H9 (cell line): ENCODE data around the gene COL8A1. TPM values are rescaled to one million over a fixed set of nuclear protein-coding genes. Genes with fewer than 3 reads are reported as not detected.

Experiments
- DNase-seq: peaks from one replicate; pipeline ENCODE4 v3.0.0-alpha.2; 2017
- H2AFZ ChIP-seq: one replicate; pipeline ENCODE4 v1.6.1; 2013; ENCODE audit warnings: mild to moderate bottlenecking, low read length, control low read depth, moderate library complexity
- H2AK5ac ChIP-seq: 2 replicates; pipeline ENCODE4 v1.6.1; 2013; ENCODE audit warnings: low read length, control low read depth, mixed read lengths; ENCODE audit not compliant: insufficient read length
- H2BK120ac ChIP-seq: one replicate; pipeline ENCODE4 v1.6.1; 2013; ENCODE audit warnings: low read depth, mild to moderate bottlenecking, low read length, control low read depth, inconsistent platforms; ENCODE audit not compliant: poor library complexity, severe bottlenecking
- H2BK12ac ChIP-seq: 2 replicates; pipeline ENCODE4 v1.6.1; 2013; ENCODE audit warnings: low read length, control low read depth, mixed read lengths, low read depth; ENCODE audit not compliant: insufficient read length
- H2BK15ac ChIP-seq: 2 replicates; pipeline ENCODE4 v1.6.1; 2013; ENCODE audit warnings: low read depth, low read length, control low read depth
- H2BK20ac ChIP-seq: one replicate; pipeline ENCODE4 v1.6.1; 2013; ENCODE audit warnings: low read depth, mild to moderate bottlenecking, low read length, control low read depth, inconsistent platforms; ENCODE audit not compliant: poor library complexity, severe bottlenecking
- H2BK5ac ChIP-seq: 2 replicates; pipeline ENCODE4 v1.6.1; 2013; ENCODE audit warnings: low read length, control low read depth, mixed read lengths; ENCODE audit not compliant: insufficient read length
- H3K14ac ChIP-seq: 2 replicates; pipeline ENCODE4 v1.6.1; 2013; ENCODE audit warnings: low read length, control low read depth; ENCODE audit not compliant: insufficient read depth
- H3K18ac ChIP-seq: 2 replicates; pipeline ENCODE4 v1.6.1; 2013; ENCODE audit warnings: low read depth, mild to moderate bottlenecking, mixed read lengths, low read length, control low read depth; ENCODE audit not compliant: insufficient read length
- H3K23ac ChIP-seq: 2 replicates; pipeline ENCODE4 v1.6.1; 2013; ENCODE audit warnings: low read length, control low read depth, mixed read lengths, low read depth; ENCODE audit not compliant: insufficient read length
- H3K23me2 ChIP-seq: 2 replicates; pipeline ENCODE4 v1.6.1; 2013; ENCODE audit warnings: low read depth, mild to moderate bottlenecking, mixed read lengths, low read length, control low read depth; ENCODE audit not compliant: insufficient read length, poor library complexity, severe bottlenecking
- H3K27ac ChIP-seq: 2 replicates; pipeline ENCODE4 v1.5.1; 2013; ENCODE audit warnings: low read length, control low read depth, mixed read lengths, low read depth; ENCODE audit not compliant: insufficient read length
- H3K27me3 ChIP-seq: 2 replicates; pipeline ENCODE4 v1.6.1; 2013; ENCODE audit warnings: low read length, control low read depth, inconsistent platforms; ENCODE audit not compliant: insufficient read depth
- H3K4ac ChIP-seq: 2 replicates; pipeline ENCODE4 v1.6.1; 2013; ENCODE audit warnings: low read depth, mild to moderate bottlenecking, control low read depth, inconsistent platforms, low read length, moderate library complexity
- H3K4me1 ChIP-seq: 2 replicates; pipeline ENCODE4 v1.6.1; 2013; ENCODE audit warnings: low read length, control low read depth, inconsistent platforms; ENCODE audit not compliant: insufficient read depth
- H3K4me2 ChIP-seq: 2 replicates; pipeline ENCODE4 v1.6.1; 2013; ENCODE audit warnings: low read length, control low read depth, mixed read lengths; ENCODE audit not compliant: insufficient read length, insufficient read depth
- H3K56ac ChIP-seq: 2 replicates; pipeline ENCODE4 v1.6.1; 2013; ENCODE audit warnings: low read depth, mild to moderate bottlenecking, mixed read lengths, low read length, control low read depth; ENCODE audit not compliant: insufficient read length
- H3K79me1 ChIP-seq: 2 replicates; pipeline ENCODE4 v1.6.1; 2013; ENCODE audit warnings: low read depth, mild to moderate bottlenecking, moderate library complexity, low read length, control low read depth, inconsistent platforms; ENCODE audit not compliant: insufficient read depth, poor library complexity, severe bottlenecking
- H3K79me2 ChIP-seq: 2 replicates; pipeline ENCODE4 v1.6.1; 2013; ENCODE audit warnings: low read length, control low read depth, inconsistent platforms; ENCODE audit not compliant: insufficient read depth
- H3K9ac ChIP-seq: 2 replicates; pipeline ENCODE4 v1.6.1; 2013; ENCODE audit warnings: low read length, control low read depth, mixed read lengths; ENCODE audit not compliant: insufficient read length; ENCODE audit errors: extremely low read depth
- H3K9me3 ChIP-seq: one replicate; pipeline ENCODE4 v1.6.1; 2013; ENCODE audit warnings: low read depth, low read length, inconsistent platforms; ENCODE audit not compliant: control insufficient read depth
- H3T11ph ChIP-seq: one replicate; pipeline ENCODE4 v1.6.1; 2013; ENCODE audit warnings: mild to moderate bottlenecking, low read length, control low read depth, inconsistent platforms
- H4K20me1 ChIP-seq: one replicate; pipeline ENCODE4 v1.6.1; 2013; ENCODE audit not compliant: control insufficient read depth, insufficient read length, insufficient read depth
- H4K5ac ChIP-seq: 2 replicates; pipeline ENCODE4 v1.6.1; 2013; ENCODE audit warnings: low read depth, mild to moderate bottlenecking, mixed read lengths, low read length, control low read depth; ENCODE audit not compliant: insufficient read length
- H4K8ac ChIP-seq: replicated peaks from 2 replicates; pipeline ENCODE4 v1.6.1; 2013; ENCODE audit warnings: low read length, control low read depth, mixed read lengths, low read depth; ENCODE audit not compliant: insufficient read length
- H4K91ac ChIP-seq: 2 replicates; pipeline ENCODE4 v1.6.1; 2013; ENCODE audit warnings: low read depth, mild to moderate bottlenecking, moderate library complexity, mixed read lengths, low read length, control low read depth; ENCODE audit not compliant: insufficient read length
- H3K27ac Mint-ChIP-seq, 3 experiments: 2 replicates in 2 of 3; 3 replicates in 1 of 3; pipeline ENCODE4 v1.8.0; 2020 to 2021; ENCODE audit warnings: mixed read lengths in 3 of 3, mild to moderate bottlenecking in 1 of 3, moderate library complexity in 1 of 3
- H3K27me3 Mint-ChIP-seq: 2 replicates; pipeline ENCODE4 v1.8.0; 2021; ENCODE audit warnings: low read depth, mild to moderate bottlenecking, moderate library complexity, mixed read lengths
- H3K36me3 Mint-ChIP-seq, 3 experiments: 2 replicates in 2 of 3; 3 replicates in 1 of 3; pipeline ENCODE4 v1.8.0; 2020 to 2021; ENCODE audit warnings: low read depth in 3 of 3, mixed read lengths in 3 of 3; ENCODE audit not compliant: insufficient read depth in 1 of 3
- H3K4me1 Mint-ChIP-seq, 2 experiments: 2 replicates each; pipeline ENCODE4 v1.8.0; 2020; ENCODE audit warnings: mixed read lengths in 2 of 2
- H3K4me3 Mint-ChIP-seq, 2 experiments: 2 replicates in 1 of 2; 3 replicates in 1 of 2; pipeline ENCODE4 v1.8.0; 2020 to 2021; ENCODE audit warnings: mild to moderate bottlenecking in 2 of 2, mixed read lengths in 2 of 2, moderate library complexity in 1 of 2
- H3K9me3 Mint-ChIP-seq, 2 experiments: 2 replicates in 1 of 2; 3 replicates in 1 of 2; pipeline ENCODE4 v1.8.0; 2020; ENCODE audit warnings: mild to moderate bottlenecking in 2 of 2, mixed read lengths in 2 of 2, moderate library complexity in 1 of 2
- CTCF ChIP-seq: fragments of 200-600 bp; sonication (generic); conservative IDR thresholded peaks from 3 replicates; pipeline ENCODE4 v1.8.0; 2021; ENCODE audit warnings: antibody characterized with exemption, mild to moderate bottlenecking
- WGBS: extraction: QIAGEN DNeasy Blood & Tissue Kit; methylation state at CpG from one replicate; pipeline ENCODE4 v1.1.7; 2013; ENCODE audit warnings: missing lambda C conversion rate, low lambda C conversion rate, mixed read lengths; ENCODE audit not compliant: insufficient read length; ENCODE audit errors: extremely low coverage; 5-methylcytosine and 5-hydroxymethylcytosine counted together
- total RNA-seq: library from RNA; stranded (reverse); gene quantifications from 2 replicates; pipeline ENCODE4 v1.2.1, GENCODE V29; 2021

The COL8A1 gene
- total RNA-seq, 1 experiment from 2014 or later: 0.17 TPM

- Histone ChIP-seq H4K91ac (no peak overlapping the region), H3K56ac (no peak overlapping the region), H3K23me2 (no peaks in the 10 kb centered on the region), H3K9me3 (no peaks in the 10 kb centered on the region), H2AFZ (no peak overlapping the region), H3K18ac (no peak overlapping the region), H4K8ac (no peak overlapping the region), H2BK5ac (no peak overlapping the region), H3K27ac (no peak overlapping the region), H3K4ac (no peak overlapping the region), H2BK15ac (no peak overlapping the region), H2BK12ac (no peak overlapping the region), H2AK5ac (no peak overlapping the region), H3K14ac (no peak overlapping the region), H2BK20ac (no peak overlapping the region), H4K20me1 (no peaks in the 10 kb centered on the region), H3K23ac (no peak overlapping the region), H3K27me3 (no peaks in the 10 kb centered on the region), H3K79me1 (no peaks in the 10 kb centered on the region), H3K4me1 (no peaks in the 10 kb centered on the region; the same call in 1 of the 2 replicates), H3K4me2 (no peak overlapping the region), H3T11ph (no peak overlapping the region), H2BK120ac (no peak overlapping the region), H3K9ac (no peak overlapping the region), H3K79me2 (no peaks in the 10 kb centered on the region), H4K5ac (no peak overlapping the region)
- Mint-ChIP-seq H3K9me3 (no peaks in the 10 kb centered on the region), H3K4me3 (no peak overlapping the region), H3K27ac (no peak overlapping the region), H3K4me1 (no peaks in the 10 kb centered on the region), H3K27me3 (no peaks in the 10 kb centered on the region), H3K36me3 (no peaks in the 10 kb centered on the region)
- DNase-seq: no peak
- WGBS: no CpG with 5 or more reads among the region's 2 CpGs
- TF ChIP-seq CTCF: no peak
These were observed 55.2 kb downstream of the COL8A1 start for GRCh38 chr3:99693636-99694035.
